Ovary (tissue), 3 donors: ENCODE measurements around the gene DSPP.

ENCODE experiments used
- POLR2A ChIP-seq: fragments of 450-650 bp; IDR thresholded peaks from one replicate; pipeline ENCODE4 v1.6.1; 2017; ENCODE audit warnings: antibody characterized with exemption, mild to moderate bottlenecking, moderate library complexity
- TF ChIP-seq, protein P1 (sequence below), 3 donors: fragments of 450-650 bp in 2 of 3; fragments of 200-600 bp in 1 of 3; IDR thresholded peaks; one replicate each; pipeline versions ENCODE4 v1.5.1 to v1.8.0; 2016 to 2022; ENCODE audit warnings: antibody characterized with exemption in 3 of 3, mild to moderate bottlenecking in 1 of 3
- donor health status: DM: no; HTN: no; CAD: no.

GRCh38 chr4:87575408-87575807 lies 32.9 kb upstream of the DSPP start:
- TF ChIP-seq, protein P1, sequence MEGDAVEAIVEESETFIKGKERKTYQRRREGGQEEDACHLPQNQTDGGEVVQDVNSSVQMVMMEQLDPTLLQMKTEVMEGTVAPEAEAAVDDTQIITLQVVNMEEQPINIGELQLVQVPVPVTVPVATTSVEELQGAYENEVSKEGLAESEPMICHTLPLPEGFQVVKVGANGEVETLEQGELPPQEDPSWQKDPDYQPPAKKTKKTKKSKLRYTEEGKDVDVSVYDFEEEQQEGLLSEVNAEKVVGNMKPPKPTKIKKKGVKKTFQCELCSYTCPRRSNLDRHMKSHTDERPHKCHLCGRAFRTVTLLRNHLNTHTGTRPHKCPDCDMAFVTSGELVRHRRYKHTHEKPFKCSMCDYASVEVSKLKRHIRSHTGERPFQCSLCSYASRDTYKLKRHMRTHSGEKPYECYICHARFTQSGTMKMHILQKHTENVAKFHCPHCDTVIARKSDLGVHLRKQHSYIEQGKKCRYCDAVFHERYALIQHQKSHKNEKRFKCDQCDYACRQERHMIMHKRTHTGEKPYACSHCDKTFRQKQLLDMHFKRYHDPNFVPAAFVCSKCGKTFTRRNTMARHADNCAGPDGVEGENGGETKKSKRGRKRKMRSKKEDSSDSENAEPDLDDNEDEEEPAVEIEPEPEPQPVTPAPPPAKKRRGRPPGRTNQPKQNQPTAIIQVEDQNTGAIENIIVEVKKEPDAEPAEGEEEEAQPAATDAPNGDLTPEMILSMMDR (IDR thresholded peaks at IDR 0.05) = no peak
- no peak for TF ChIP-seq POLR2A
